Measurements from ENCODE around the gene SRPK2. TPM values are rescaled to one million over a fixed set of nuclear protein-coding genes. Genes with fewer than 3 reads are reported as not detected.

SRPK2 gene
- total RNA-seq, 5 donors from 2014 or later (not counting 1 experiment from before 2014, with no cell fraction given): 41.6 to 71.4 (median 46.9) TPM

DNA sequence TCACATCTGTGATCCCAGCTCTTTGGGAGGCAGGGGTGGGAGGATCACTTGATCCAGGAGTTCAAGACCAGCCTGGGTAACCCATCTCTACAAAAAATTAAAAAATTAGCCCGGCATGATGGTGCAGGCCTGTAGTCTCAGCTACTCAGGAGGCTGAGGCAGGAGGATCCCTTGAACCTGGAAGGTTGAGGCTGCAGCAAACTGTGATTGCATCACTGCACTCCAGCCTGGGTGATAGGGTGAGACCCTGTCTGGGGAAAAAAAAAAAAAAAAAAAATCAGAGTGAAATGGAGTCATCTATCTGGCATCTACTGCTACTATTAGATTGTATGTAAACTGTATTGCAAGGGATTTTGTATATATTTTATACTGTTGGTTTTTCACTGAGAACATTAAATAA, 315.6 kb downstream of the SRPK2 start:
- no peak for ATAC-seq (replicated peaks in 1 of 4)
- no peaks in the 10 kb centered on the region for H3K9me3 Mint-ChIP-seq
- no peak overlapping the region for H3K27ac Mint-ChIP-seq
- no peak overlapping the region for H3K4me3 Mint-ChIP-seq
- Histone ChIP-seq H3K4me1 (ENCODE audit: control insufficient read depth in 1 of 2, extremely low read depth in 1 of 2, insufficient read depth in 2 of 2, low read length in 2 of 2) (no peaks in the 10 kb centered on the region), H3K4me3 (ENCODE audit: control insufficient read depth in 1 of 2, extremely low read depth in 1 of 2, low read length in 1 of 2) (no peak overlapping the region), H3K27me3 (replicated peaks in 1 of 2; ENCODE audit: control insufficient read depth in 2 of 2, extremely low read depth in 1 of 2, insufficient read depth in 2 of 2, low read length in 1 of 2) (no peaks in the 10 kb centered on the region), H3K36me3 (ENCODE audit: control insufficient read depth in 2 of 2, extremely low read depth in 1 of 2, insufficient read depth in 1 of 2, low read length in 1 of 2) (peaks cover 6 to 72% of the 10 kb centered on the region in 2 donors), H3K27ac (ENCODE audit: low read length) (no peak overlapping the region), H3K9me3 (no peaks in the 10 kb centered on the region)
- ChIA-PET POLR2A (no interaction called here), CTCF (interaction anchor here in 1 of 2 donors (0.7 kb wide), 1 partner anchor 56 kb away, joined by 7 read pairs; no protein-coding TSS in a partner anchor)
- DNase-seq: no peak
- H3K36me3 Mint-ChIP-seq: peaks cover 56% of the 10 kb centered on the region
- no peaks in the 10 kb centered on the region for H3K27me3 Mint-ChIP-seq
- WGBS (ENCODE audit: insufficient coverage): no CpG with 5 or more reads among the region's 1 CpG
- H3K4me1 Mint-ChIP-seq: peaks cover 16 to 21% (median 17%) of the 10 kb centered on the region in 3 donors

DNA sequence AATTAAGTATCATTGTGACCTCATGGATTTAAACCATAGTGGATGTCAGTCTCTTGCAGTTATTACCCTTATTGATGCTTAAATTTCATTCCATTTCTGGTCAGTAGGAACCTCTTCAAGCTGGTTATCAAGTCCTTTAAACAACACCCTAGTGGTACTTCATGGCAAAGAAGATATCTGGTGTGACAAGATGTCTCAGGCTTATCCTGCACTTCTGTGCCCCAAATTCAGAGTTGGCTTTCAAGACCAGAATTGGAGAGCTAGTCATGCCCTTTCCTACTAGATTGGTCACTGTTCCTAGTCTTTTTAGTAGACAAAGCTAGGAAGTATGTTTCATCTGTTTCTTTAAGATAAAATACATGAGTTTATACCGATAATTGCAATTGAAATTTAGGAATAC, 319.8 kb downstream of the SRPK2 start:
- H3K36me3 ChIP-seq (ENCODE audit: control insufficient read depth in 2 of 2, extremely low read depth in 1 of 2, insufficient read depth in 1 of 2, low read length in 1 of 2): peaks cover 13 to 67% of the 10 kb centered on the region in 2 donors
- H3K4me3 Mint-ChIP-seq: no peak overlapping the region

DNA sequence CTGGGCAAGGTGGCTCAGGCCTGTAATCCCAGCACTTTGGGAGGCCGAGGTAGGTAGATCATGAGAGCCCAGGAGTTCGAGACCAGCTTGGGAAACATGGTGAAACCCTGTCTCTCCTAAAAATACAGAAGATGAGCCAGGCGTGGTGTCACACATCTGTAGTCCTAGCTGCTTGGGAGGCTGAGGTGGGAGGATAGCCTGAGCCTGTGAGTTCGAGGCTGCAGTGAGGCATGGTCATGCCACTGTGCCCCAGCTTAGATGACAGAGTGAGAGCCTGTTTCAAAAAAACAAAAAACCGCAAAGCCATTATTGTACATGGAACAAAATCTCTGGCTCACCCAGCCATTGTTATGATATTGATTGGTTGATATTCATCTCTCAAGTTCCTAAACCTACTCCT, 321.0 kb downstream of the SRPK2 start:
- no peak for DNase-seq
- H3K4me3 Mint-ChIP-seq: no peak overlapping the region
- H3K9me3 ChIP-seq: no peaks in the 10 kb centered on the region
- H3K4me3 ChIP-seq (ENCODE audit: control insufficient read depth in 1 of 2, extremely low read depth in 1 of 2, low read length in 1 of 2): no peak overlapping the region
- no peaks in the 10 kb centered on the region for H3K4me1 ChIP-seq (ENCODE audit: control insufficient read depth in 1 of 2, extremely low read depth in 1 of 2, insufficient read depth in 2 of 2, low read length in 2 of 2)
- no peak for ATAC-seq (replicated peaks in 1 of 4)
- H3K9me3 Mint-ChIP-seq: no peaks in the 10 kb centered on the region
- H3K27ac ChIP-seq (ENCODE audit: low read length): no peak overlapping the region
- H3K27ac Mint-ChIP-seq: no peak overlapping the region
- H3K36me3 ChIP-seq (ENCODE audit: control insufficient read depth in 2 of 2, extremely low read depth in 1 of 2, insufficient read depth in 1 of 2, low read length in 1 of 2): peaks cover 13 to 71% of the 10 kb centered on the region in 2 donors
- ChIA-PET POLR2A (interaction anchor here in 1 of 2 donors (0.7 kb wide), 1 partner anchor 420 kb away, joined by 3 read pairs; no protein-coding TSS in a partner anchor), CTCF (interaction anchor here in 1 of 2 donors (0.7 to 1.0 kb wide), 3 partner anchors 37 to 88 kb away, joined by 3 to 7 read pairs (median 3); no protein-coding TSS in a partner anchor)
- WGBS (ENCODE audit: insufficient coverage): 96% methylated on average over 4 of the region's 5 CpGs
- H3K27me3 ChIP-seq (replicated peaks in 1 of 2; ENCODE audit: control insufficient read depth in 2 of 2, extremely low read depth in 1 of 2, insufficient read depth in 2 of 2, low read length in 1 of 2): no peaks in the 10 kb centered on the region
- peaks cover 34 to 44% (median 38%) of the 10 kb centered on the region in 3 donors for H3K4me1 Mint-ChIP-seq
- H3K27me3 Mint-ChIP-seq: no peaks in the 10 kb centered on the region
- H3K36me3 Mint-ChIP-seq: peaks cover 54% of the 10 kb centered on the region

More for the DNA sequence above, 319.8 kb downstream of the SRPK2 start:
- H3K27ac Mint-ChIP-seq: peak overlapping the region in 1 of 2 donors; percentile 55
- H3K9me3 Mint-ChIP-seq: no peaks in the 10 kb centered on the region
- no peaks in the 10 kb centered on the region for H3K27me3 ChIP-seq (replicated peaks in 1 of 2; ENCODE audit: control insufficient read depth in 2 of 2, extremely low read depth in 1 of 2, insufficient read depth in 2 of 2, low read length in 1 of 2)
- H3K27ac ChIP-seq (ENCODE audit: low read length): no peak overlapping the region
- H3K36me3 Mint-ChIP-seq: peaks cover 42% of the 10 kb centered on the region
- ATAC-seq (replicated peaks in 1 of 4): no peak
- no peaks in the 10 kb centered on the region for H3K4me1 ChIP-seq (ENCODE audit: control insufficient read depth in 1 of 2, extremely low read depth in 1 of 2, insufficient read depth in 2 of 2, low read length in 2 of 2)
- POLR2A ChIA-PET: interaction anchor here (0.5 to 0.7 kb wide), 4 partner anchors 28 to 1755 kb away, joined by 3 to 4 read pairs (median 3); no protein-coding TSS in a partner anchor
- H3K27me3 Mint-ChIP-seq: no peaks in the 10 kb centered on the region
- H3K4me3 ChIP-seq (ENCODE audit: control insufficient read depth in 1 of 2, extremely low read depth in 1 of 2, low read length in 1 of 2): no peak overlapping the region
- CTCF ChIA-PET: interaction anchor here in 1 of 2 donors (0.6 to 1.4 kb wide), 2 partner anchors 91 to 185 kb away, joined by 3 read pairs; no protein-coding TSS in a partner anchor
- no peak for DNase-seq
- no CpG with 5 or more reads among the region's 1 CpG for WGBS (ENCODE audit: insufficient coverage)
- no peaks in the 10 kb centered on the region for H3K9me3 ChIP-seq
- peaks cover 24 to 35% (median 28%) of the 10 kb centered on the region in 3 donors for H3K4me1 Mint-ChIP-seq

Other genes starting within 250 kb of the SRPK2 start
- gene PUS7, start 133.3 kb upstream of the SRPK2 start, total RNA-seq: 10 to 100 TPM in 1 of 5 donors, 1 to 10 TPM in 4; 3.6 to 10.2 (median 5.7) TPM
- gene RINT1, start 143.3 kb upstream of the SRPK2 start, total RNA-seq: 10 to 100 TPM; 22.5 to 30.4 (median 25.2) TPM
- gene EFCAB10, start 192.6 kb upstream of the SRPK2 start, total RNA-seq: 1 to 10 TPM in 2 of 5 donors, under 1 TPM in 3; 0.58 to 2.3 (median 0.72) TPM